Daoy (cell line): ENCODE data around the gene HDAC11. TPM values are rescaled to one million over a fixed set of nuclear protein-coding genes. Genes with fewer than 3 reads are reported as not detected.
"Not testable (repeated sequence)": the region's sequence is repeated elsewhere in the genome, so short reads cannot be mapped to it uniquely, and the experiment has no call there.

Source experiments
- DNase-seq: peaks from one replicate; pipeline ENCODE4 v3.0.0-alpha.2; 2015; ENCODE audit warnings: low read depth
- total RNA-seq: library from RNA; depleted of rRNA; stranded (reverse); fragments of >200 nt; shearing (Covaris generic); gene quantifications from 2 replicates; pipeline ENCODE4 v1.2.3, GENCODE V29; 2014; rRNA removed

The HDAC11 gene
- 1.9 and 7.1 TPM in 2 replicates for total RNA-seq

GRCh38 chr3:13479582-13480339 is at the start of gene HDAC11:
HDAC11 (plus strand) TSS chr3:13480306; CDS start chr3:13480348, 42 bp downstream.
- peak; percentile 96 for DNase-seq

- DNase-seq, result not testable (repeated sequence)
Observed at GRCh38 chr3:13430411-13430875, 49.7 kb upstream of the HDAC11 start.

- no peak for DNase-seq
Observed at GRCh38 chr3:13432093-13432492, 48.0 kb upstream of the HDAC11 start.

GRCh38 chr3:13433912-13434311 is 46.2 kb upstream of the HDAC11 start:
- no peak for DNase-seq

- not testable (repeated sequence) for DNase-seq
Observed at GRCh38 chr3:13436213-13436612, 43.9 kb upstream of the HDAC11 start.

GRCh38 chr3:13440204-13440817 is 39.8 kb upstream of the HDAC11 start:
- no peak for DNase-seq

- not testable (repeated sequence) for DNase-seq
Observed at GRCh38 chr3:13442882-13443281, 37.2 kb upstream of the HDAC11 start.

GRCh38 chr3:13451301-13451673 is 28.8 kb upstream of the HDAC11 start:
- peak; percentile 44 for DNase-seq

- DNase-seq, result peak; percentile 37
Observed at GRCh38 chr3:13452490-13453335, 27.4 kb upstream of the HDAC11 start.

GRCh38 chr3:13455644-13456043 is 24.5 kb upstream of the HDAC11 start:
- no peak for DNase-seq

- no peak for DNase-seq
Observed at GRCh38 chr3:13457593-13457992, 22.5 kb upstream of the HDAC11 start.

GRCh38 chr3:13459605-13460340 is 20.3 kb upstream of the HDAC11 start:
- DNase-seq, result no peak

- no peak for DNase-seq
Observed at GRCh38 chr3:13460341-13460736, 19.8 kb upstream of the HDAC11 start.

- DNase-seq, result peak; percentile 78
Observed at GRCh38 chr3:13461169-13462124, 18.7 kb upstream of the HDAC11 start.

- DNase-seq, result no peak
Observed at GRCh38 chr3:13462125-13462629, 17.9 kb upstream of the HDAC11 start.

GRCh38 chr3:13462822-13463221 is 17.3 kb upstream of the HDAC11 start:
- DNase-seq, result no peak

- DNase-seq, result no peak
Observed at GRCh38 chr3:13463618-13464400, 16.3 kb upstream of the HDAC11 start.

- DNase-seq, result no peak
Observed at GRCh38 chr3:13465236-13465873, 14.8 kb upstream of the HDAC11 start.

- no peak for DNase-seq
Observed at GRCh38 chr3:13466781-13467180, 13.3 kb upstream of the HDAC11 start.
